Subcutaneous preadipocyte (primary cell): ENCODE measurements around the gene INKA2. TPM values are rescaled to one million over a fixed set of nuclear protein-coding genes. Genes with fewer than 3 reads are reported as not detected.
A peak's percentile ranks its signal among the peaks of the same experiment; 100 is the strongest.

Experiments used
- small RNA-seq: library from RNA; depleted of rRNA; stranded (forward); fragments of <200 nt; gene quantifications from one replicate; pipeline ENCODE3, GENCODE V24; 2012
- total RNA-seq: library from RNA; depleted of rRNA; stranded (reverse); fragments of >200 nt; gene quantifications from 2 replicates; pipeline ENCODE4 v1.2.3, GENCODE V29; 2012

The INKA2 gene
- 2.9 and 8.0 TPM in 2 replicates for total RNA-seq

DNA sequence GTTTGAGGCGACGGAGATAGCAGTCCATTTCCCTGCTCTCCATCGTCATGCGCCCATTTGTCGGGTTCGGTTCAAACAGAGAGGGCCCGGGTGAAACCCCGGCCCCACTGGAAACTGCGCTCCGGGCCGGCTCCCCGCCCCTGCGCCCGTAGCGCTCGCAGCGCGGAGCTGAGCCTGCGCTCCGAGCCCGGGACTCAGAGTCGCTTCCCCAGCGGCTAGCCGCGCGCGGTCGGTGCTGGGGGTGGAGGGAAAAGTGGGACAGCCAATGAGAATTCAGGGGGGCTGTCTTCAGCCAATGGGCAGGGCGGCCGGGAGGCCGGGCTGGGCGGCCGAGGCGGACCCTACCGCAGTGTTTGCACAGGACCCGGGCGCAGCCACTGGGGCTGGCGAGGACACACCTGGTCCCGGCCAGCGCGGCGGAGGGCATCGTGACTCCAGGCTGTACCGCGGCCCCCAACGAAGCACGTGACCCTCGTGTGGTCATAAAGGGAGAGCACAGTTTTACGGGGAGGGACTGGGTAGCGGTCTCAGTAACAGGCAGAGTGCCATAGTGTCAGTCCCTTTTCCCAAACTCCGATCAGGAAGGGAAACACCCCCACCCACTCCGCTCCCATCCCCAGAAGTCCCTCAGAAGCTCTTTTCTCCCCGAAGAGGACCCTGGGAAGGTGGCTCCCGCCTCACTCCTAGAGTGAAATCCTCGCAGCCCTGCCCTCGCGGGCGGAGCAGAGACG, at the start of gene INKA2:
Gene INKA2 (minus strand): TSS at position 202 of the 731 bp plus-strand sequence. CDS start 153 bp downstream, at position 49.

DNA sequence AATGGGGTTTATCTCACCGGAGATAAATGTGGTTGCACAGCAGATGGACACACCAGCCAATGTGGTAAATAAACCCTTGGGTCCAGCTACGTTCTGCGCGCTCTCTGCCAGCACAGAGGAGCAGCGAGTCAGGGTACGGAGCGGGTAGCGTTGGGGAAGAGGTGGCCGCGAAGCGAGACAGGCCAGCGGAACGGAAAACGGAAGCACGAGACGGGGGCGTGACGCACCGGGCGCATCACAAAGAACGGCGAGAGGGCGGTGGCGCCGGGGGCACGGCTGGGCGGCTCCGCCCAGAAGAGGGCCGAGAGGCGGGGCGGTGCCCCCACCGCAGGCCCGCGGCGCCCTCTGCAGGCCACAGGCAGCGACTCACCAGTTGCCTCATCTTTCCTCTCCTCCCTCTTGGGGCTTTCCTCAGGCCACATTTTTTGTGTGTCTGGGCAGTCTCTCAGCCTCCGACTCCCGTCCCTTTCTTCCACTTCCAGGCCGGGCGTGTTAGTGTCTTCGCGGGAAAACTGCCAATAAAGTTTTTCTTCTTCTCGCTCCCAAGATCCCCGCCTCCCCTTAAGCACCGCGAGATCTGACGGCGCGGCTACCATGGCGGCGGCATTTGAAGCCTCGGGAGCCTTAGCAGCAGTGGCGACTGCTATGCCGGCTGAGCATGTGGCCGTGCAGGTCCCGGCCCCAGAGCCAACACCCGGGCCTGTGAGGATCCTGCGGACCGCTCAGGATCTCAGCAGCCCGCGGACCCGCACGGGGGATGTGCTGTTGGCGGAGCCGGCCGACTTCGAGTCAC, 16.3 kb upstream of the INKA2 start, which contains the start of gene DDX20:
Gene DDX20 (plus strand): TSS at position 571 of the 793 bp plus-strand sequence. CDS start 24 bp downstream, at position 595.

Small RNA genes lying within 50 kb of the gene (small RNA-seq; reads per million reads assigned to genes)
- 0.74 reads per million, percentile 46 among the genes with 10 or more reads in this experiment for gene INKA2

Other genes starting within 250 kb of the INKA2 start
- 0.37 TPM in 1 of 2 replicates, not detected in the other for gene ADORA3, start 235.8 kb downstream of the INKA2 start, total RNA-seq
- gene TMIGD3, start 235.8 kb downstream of the INKA2 start, total RNA-seq, result not detected in 2 replicates
- gene RAP1A, start 119.6 kb downstream of the INKA2 start, total RNA-seq, result 12.1 and 14.3 TPM in 2 replicates
- gene DDX20, start 16.5 kb upstream of the INKA2 start, total RNA-seq, result 12.5 and 20.5 TPM in 2 replicates